ENCODE results near the gene TSNAXIP1.

The TSNAXIP1 gene

GRCh38 chr16:67781565-67781921 is 25.1 kb upstream of the TSNAXIP1 start:
- no peak for TF ChIP-seq CTCF (IDR thresholded peaks at IDR 0.05; ENCODE audit: low read depth, low read length, missing control alignments)
- in situ Hi-C loops (cut with HindIII; ENCODE audit: low sequenced_read_pairs): no loop called here
- no peak overlapping the region for H3K4me3 ChIP-seq (ENCODE audit: low read depth, low read length)
- no peak for DNase-seq (ENCODE audit: low read depth)

GRCh38 chr16:67782567-67783352 is 23.9 kb upstream of the TSNAXIP1 start:
- H3K4me3 ChIP-seq (ENCODE audit: low read depth, low read length): no peak overlapping the region
- no peak for DNase-seq (ENCODE audit: low read depth)
- TF ChIP-seq CTCF (IDR thresholded peaks at IDR 0.05; ENCODE audit: low read depth, low read length, missing control alignments): no peak
- in situ Hi-C loops (cut with HindIII; ENCODE audit: low sequenced_read_pairs): no loop called here

GRCh38 chr16:67783353-67783725 is 23.4 kb upstream of the TSNAXIP1 start:
- DNase-seq (ENCODE audit: low read depth): no peak
- in situ Hi-C loops (cut with HindIII; ENCODE audit: low sequenced_read_pairs): no loop called here
- TF ChIP-seq CTCF (IDR thresholded peaks at IDR 0.05; ENCODE audit: low read depth, low read length, missing control alignments): no peak
- H3K4me3 ChIP-seq (ENCODE audit: low read depth, low read length): no peak overlapping the region

GRCh38 chr16:67786491-67786890 is 20.2 kb upstream of the TSNAXIP1 start:
- no peak for TF ChIP-seq CTCF (IDR thresholded peaks at IDR 0.05; ENCODE audit: low read depth, low read length, missing control alignments)
- H3K4me3 ChIP-seq (ENCODE audit: low read depth, low read length): no peak overlapping the region
- in situ Hi-C loops (cut with HindIII; ENCODE audit: low sequenced_read_pairs): no loop called here
- no peak for DNase-seq (ENCODE audit: low read depth)

DNA sequence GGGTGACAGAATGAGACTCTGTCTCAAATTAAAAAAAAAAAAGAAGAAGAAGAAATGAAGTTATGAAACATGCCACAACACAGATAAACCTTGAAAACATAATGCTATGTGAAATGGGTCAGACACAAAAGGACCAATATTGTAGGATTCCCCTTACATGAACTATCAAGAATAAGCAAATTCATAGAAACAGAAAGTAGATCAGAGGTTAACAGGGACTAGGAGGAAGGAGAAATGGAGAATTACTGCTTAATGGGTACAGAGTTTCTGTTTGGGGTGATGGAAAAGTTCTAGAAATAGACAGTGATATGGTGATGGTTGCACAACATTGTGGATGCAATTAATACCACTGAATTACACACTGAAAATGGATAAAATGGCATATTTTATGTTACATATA is 16.6 kb upstream of the TSNAXIP1 start:
- no peak overlapping the region for H3K4me3 ChIP-seq (ENCODE audit: low read depth, low read length)
- TF ChIP-seq CTCF (IDR thresholded peaks at IDR 0.05; ENCODE audit: low read depth, low read length, missing control alignments): no peak
- no peak for DNase-seq (ENCODE audit: low read depth)
- in situ Hi-C loops (cut with HindIII; ENCODE audit: low sequenced_read_pairs): no loop called here

GRCh38 chr16:67796099-67796718 is 10.5 kb upstream of the TSNAXIP1 start:
- DNase-seq (ENCODE audit: low read depth): no peak
- TF ChIP-seq CTCF (IDR thresholded peaks at IDR 0.05; ENCODE audit: low read depth, low read length, missing control alignments): no peak
- in situ Hi-C loops (cut with HindIII; ENCODE audit: low sequenced_read_pairs): no loop called here
- H3K4me3 ChIP-seq (ENCODE audit: low read depth, low read length): no peak overlapping the region
